HTERT RPE-1 (cell line): Measurements from ENCODE around the gene LIFR.

Source experiments
- in situ Hi-C: fragments of 300-500 bp; cut with MboI; formaldehyde crosslinking; loops from 4 replicates; pipeline ENCODE4 v1.14.3; 2020; ENCODE audit warnings: low sequenced_read_pairs

LIFR gene

GRCh38 chr5:38446029-38446522 lies 110.4 kb downstream of the LIFR start:
- in situ Hi-C loops = no loop called here

DNA sequence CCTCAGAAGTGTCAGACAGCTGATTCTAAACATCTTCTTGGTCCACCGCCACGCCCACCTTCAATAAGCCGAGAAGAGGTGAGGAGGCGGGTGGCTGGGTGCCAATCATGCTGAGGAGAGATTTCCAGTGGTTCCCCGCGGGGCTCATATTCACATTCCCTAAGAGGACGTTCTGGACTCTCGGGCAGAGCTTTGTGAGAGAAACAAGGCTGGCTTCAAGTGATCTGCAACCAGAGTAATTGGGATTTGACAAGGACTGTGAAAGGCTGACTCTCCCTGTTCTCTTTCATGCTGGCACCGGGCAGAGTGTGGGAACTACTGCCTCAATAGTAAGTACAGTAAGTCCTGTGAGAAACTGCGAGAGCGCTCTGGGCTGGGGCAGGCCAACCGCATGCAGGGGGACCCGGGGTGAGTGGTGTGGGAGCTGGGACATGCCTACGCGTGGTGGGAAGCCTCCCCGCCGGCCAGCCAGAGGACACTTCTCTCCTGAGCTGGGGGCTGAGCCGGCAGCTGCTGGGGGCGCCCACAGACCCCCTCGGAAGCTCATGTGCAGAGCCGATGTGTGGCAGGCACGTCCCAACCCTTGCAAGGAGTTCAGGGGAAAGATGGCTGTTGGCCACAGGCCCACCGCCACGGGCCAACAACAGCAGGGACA lies 110.9 kb downstream of the LIFR start:
- in situ Hi-C loops = no loop called here

- in situ Hi-C loops = no loop called here
Observed at GRCh38 chr5:38443390-38443789, 113.1 kb downstream of the LIFR start.

DNA sequence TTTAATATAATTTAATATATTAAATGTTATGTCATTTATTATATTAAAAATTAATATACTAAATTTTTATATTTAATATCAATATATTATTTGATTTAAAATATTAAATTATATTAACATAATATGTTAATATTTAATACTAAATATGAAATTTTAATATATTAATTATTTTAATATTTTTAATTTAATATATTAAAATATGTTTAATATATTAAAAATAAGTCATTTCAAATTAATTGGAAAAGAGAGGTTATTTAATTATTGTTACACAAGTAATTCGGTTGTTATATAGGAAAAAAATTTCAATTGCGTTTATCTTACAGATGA lies 114.2 kb downstream of the LIFR start:
- in situ Hi-C loops = no loop called here

DNA sequence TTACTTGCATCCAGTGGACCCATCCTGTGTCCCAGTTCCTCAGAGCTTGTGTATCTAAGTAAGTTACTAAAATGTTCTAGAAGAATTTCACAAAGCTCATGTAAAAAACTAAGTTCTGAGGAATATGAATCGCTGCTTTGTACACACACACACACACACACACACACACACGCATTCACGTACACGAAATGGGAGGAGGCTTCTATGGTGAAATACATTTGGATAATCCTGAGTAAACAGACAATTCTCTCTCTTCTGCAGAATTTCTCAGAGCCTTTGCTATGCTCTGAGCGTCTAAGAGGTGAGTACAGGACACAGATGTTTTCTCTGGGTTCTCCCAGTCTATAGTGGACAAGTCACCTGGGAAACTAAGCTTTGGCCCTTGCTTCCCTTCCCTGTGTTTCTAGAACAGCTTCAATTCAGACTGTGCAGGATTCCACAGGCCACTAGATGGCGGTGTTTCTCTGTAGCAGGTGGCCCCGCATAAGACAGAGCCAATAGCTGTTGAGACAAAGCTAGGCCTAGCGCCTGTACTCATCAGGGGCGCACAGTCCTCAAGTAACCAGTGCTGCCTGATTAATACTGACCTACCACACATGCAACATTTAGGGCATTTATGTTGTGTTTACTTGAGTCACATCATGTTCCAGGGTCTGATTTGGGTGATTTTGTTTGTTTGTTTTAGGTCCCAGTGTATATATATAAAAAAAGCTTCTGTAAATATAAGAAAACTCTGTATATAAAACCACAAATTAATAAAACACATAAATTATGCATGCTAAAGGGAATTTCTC lies 114.8 kb downstream of the LIFR start:
- in situ Hi-C loops = no loop called here

DNA sequence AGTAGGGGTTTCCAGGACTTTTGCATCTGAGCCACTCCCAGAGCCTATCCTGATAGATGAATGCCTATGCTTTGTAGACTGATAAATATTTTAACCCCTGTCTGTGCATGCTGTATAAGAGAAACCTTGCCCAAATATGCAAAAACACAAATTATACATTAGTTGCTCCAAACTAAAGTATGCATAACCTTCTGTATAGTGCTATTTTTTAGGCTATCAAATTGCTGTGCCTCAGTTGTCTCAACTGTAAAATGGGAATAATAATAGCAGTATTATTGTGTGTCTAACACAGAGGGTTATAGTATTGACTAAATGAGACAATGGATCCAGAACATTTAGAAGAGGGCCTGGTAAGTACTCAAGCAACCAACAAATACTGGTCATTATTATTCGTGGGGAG lies 117.7 kb downstream of the LIFR start:
- in situ Hi-C loops = no loop called here

DNA sequence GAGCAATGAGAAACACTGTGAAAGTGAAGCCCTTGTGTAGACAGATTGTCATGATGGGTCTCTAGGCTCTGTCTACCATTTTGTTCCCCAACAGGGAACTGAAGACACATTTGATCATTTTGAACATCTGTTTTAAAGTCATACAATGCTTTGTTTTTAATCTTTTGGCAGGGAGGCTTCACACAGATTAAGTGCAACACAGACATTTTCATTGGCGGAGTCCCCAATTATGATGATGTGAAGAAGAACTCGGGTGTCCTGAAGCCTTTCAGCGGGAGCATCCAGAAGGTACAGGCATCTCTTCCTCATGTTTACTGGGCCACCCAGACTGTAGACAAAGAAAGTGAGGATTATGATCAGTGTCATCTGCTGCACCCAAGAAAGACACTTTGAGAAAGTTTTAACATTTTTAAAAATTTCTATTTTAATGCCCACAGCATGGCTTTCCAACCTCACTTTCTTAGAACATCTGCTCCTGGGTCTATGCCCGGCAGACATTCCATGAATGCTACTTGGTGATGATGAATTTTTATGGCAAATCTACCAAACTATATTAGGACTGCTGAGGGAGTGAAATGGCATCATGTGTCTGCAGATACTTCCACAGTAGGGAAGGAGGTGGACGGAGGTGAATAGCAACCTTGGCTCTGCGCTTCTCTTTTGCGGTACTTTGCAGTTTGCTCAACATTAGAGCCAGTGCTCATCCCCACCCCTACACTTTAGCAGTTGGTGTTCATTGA lies 121.3 kb downstream of the LIFR start:
- in situ Hi-C loops = no loop called here

- in situ Hi-C loops = no loop called here
Observed at GRCh38 chr5:38433160-38433861, 123.1 kb downstream of the LIFR start.

DNA sequence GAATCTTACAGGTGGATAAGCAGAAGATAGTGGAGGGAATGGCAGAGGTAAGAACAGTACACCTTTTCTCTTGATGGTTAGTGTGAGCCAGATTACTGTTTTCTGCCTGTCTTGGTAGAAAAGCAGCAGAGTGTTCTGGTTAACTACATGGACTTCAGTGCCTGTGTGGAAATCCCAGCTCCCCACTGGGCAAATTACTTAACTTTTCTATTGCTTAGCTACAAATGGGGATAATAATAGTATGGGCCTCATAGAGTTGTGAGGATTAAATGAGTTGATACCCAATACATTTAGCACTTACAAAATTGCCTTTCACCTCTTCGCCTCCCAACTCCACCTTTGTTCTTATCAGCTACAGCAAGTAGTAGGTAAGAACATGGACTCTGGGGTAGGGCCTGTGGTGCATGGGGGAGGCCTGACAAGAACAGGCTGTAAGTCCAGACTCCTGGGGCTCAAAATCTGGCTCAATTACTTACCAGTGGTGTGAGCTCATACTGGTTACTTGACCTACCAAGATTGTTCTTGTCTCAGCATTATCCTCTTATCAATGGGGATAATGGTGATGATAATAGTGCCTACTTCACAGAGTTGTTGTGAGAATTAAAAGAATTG lies 125.1 kb downstream of the LIFR start:
- in situ Hi-C loops = no loop called here

DNA sequence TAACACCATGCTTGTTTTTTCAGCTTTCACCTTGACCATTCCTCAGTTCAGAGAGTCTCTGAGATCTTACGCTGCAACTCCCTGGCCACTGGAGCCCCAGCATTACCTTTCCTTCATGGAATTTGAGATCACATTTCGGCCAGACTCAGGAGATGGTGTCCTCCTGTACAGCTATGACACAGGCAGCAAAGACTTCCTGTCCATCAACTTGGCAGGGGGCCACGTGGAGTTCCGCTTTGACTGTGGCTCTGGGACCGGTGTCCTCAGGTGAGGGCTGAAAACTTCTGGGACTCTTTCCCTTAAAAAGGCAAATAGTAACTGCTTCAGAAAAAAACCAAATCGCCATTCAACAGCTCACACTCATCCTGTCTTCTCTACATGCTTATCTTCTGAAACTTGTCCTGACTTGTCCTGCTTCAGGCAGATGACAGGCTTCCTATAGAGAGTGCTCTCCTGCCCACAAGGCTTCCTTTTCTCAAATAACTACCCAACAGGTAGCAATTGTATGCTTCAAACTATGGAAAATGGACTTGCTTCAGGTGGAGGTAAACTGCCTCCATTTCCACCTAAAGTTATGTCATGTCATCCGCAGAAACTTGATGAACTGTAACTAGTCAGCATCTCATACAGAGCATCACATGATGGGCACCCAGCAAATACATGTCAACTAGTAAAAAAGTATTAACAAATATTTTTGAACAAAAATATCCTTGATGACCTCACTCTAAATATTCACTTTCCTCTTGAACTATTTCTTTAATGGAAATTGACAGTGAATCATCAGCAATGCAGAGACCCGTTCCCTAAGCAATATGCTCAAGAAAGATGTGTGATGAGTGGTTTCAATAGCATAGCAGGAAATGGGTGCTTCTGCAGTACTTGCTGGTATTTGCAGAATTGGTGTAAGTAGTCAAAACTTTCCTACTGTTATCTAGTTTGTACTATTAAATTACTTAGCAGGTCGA lies 129.2 kb downstream of the LIFR start:
- in situ Hi-C loops = no loop called here

DNA sequence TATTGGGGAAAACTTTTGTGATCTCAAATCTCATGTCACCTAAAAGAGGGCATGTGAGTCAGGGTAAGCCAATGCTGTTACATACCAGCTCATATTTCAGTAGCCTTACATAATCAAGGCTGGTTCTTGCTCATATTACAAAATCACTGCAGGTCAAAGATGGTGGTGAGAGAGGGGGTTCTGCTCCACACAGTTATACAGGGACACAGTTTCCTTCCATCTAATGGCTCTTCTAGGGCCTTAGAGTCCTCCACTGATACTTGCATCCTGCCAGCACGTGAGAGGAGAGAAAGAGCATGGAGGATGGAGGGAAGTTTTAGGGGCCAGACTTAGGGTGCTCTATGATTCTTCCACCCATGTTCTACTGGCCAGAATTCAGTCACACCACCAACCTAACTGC lies 130.0 kb downstream of the LIFR start:
- in situ Hi-C loops = no loop called here
